Stimulated activated CD8-positive, alpha-beta memory T cell treated with anti-CD3 and anti-CD28 coated beads, Interleukin-7, amount 100 ng/mL, for 48 hours (primary cell): ENCODE data around the gene KRT34.
"Not testable (repeated sequence)": the region's sequence is repeated elsewhere in the genome, so short reads cannot be mapped to it uniquely, and the experiment has no call there.

Experiments used
- DNase-seq, 2 donors: peaks; one replicate each; pipeline ENCODE4 v3.0.0-alpha.2; 2020; ENCODE audit warnings: low read depth in 1 of 2; ENCODE audit errors: extremely low read depth in 1 of 2

KRT34 gene

DNA sequence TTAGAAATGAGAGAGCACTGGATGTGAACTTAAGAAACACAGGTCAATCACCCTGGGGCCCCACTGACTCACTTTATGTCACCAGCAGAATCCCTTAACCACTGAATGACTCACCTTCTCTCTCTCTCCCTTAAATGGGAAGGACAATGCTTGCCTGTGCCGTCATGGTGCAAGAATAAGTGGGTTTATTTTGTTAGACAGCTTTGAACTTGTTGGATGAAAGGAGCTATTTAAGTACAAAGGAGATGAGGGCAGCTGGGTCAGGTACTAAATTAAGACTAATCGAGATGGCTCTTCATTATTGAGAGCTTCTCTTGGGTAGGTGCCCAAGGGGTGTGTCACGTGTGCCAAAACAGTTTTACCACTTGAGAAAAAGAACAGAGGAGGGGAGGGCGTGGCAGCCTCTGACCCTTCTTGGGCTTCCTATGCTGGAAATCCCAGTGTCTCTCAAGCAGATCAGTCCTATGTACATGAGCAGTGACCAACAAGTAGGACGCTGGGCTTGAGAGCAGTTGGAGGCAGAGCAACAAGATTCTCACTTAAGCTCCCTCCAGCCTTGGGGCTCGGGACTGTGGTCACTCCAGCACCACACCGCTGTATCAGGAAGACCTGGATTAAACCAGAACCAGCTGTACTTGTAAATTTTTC is 22.0 kb upstream of the KRT34 start:
- peak; percentile 6 to 64 for DNase-seq

DNA sequence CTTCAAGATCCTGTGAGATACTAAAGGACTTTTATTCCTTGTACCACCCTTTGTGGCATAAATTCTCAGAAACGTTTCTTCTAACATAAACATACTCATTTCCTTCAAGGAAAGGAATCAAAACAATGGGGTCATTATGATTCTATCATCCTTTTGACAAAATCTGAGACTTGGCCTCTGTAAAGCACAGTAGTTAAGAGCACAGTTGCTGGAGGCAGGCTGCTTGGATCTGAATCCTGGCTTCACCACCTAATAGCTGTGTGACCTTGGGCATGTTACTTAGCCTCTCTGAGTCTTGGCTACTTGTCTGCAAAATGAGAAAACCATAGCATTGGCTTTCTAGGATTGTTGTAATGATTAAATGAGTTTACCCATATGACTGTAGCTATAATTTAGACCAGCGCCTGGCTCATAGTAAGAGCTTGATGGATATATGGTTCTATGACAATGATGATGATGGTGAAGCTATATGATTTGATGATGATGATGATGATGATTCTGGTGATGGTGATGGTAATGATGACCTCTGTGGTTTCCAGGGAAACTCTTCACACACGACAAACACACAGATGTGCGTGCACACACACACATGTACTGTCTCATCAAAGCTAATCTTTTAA is 21.4 kb upstream of the KRT34 start:
- DNase-seq = no peak

DNA sequence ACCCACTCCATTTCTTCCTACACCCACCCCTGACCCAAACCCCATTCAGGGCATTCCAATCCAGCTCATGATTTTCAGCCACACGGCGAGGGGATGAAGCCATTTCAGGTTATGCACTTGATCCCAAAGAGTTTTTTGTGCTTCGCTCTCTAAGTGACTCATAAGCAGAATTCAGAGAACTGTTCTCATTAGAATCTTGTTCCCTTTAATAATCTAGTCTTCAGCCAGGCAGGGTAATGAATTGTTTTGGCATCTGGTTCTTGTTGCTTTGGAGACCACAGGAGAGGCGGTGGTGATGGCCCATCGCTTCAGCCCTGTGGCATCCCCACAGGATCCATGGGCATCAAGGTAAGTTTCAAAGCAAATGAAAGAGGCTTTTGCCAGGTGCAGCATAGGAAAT is 20.1 kb upstream of the KRT34 start:
- no peak for DNase-seq

DNA sequence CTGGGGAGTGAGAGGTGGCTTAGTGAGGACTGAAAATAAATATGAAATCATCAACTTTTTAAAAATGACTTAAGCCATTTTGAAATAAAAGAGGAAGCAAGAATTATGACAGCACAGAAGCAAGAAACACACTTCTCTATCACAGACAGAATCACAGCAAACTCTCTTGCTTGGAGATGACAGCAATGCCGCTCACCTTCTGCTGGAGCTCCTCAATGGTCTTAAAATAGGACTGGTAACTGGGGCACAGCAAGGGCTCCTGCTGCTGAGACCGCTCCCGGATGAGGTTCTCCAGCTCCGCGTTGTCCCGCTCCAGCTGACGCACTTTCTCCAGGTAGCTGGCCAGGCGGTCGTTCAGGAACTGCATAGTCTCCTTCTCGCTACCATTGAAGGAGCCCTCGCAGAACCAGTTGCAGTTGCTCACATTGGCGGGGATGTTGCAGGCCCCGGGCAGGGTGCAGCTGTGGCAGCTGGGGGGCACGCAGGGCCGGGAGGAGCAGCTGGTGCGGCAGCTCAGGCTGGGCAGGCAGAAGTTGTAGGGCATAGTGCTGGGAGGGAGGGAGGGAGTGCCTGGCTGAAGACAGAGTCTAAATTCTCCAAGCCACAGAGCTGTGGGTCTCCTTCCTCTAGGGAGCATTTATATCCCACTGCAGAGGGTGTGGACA is 15.0 kb upstream of the KRT34 start, which contains the start of gene KRT31:
TSS of gene KRT31 (minus strand) at position 613 of the 665 bp plus-strand sequence. CDS start at position 544, 69 bp downstream.
- no peak for DNase-seq

DNA sequence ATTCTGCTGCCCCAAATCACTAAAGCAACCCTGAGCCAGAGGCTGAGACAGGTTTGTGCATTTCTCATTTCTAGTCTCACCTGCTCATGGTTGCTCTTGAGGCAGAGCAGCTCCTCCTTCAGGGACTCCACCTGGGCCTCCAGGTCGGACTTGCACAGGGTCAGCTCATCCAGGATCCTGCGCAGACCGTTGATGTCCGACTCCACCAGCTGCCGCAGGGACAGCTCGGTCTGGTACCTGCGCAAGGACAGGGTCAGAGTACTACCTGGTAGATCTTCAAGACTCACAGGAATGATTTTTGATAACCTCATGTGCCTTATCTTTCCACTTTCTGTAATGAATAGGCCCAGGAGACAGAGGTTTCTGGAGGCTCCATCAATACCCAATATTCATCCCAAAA is 14.2 kb upstream of the KRT34 start:
- DNase-seq = no peak

DNA sequence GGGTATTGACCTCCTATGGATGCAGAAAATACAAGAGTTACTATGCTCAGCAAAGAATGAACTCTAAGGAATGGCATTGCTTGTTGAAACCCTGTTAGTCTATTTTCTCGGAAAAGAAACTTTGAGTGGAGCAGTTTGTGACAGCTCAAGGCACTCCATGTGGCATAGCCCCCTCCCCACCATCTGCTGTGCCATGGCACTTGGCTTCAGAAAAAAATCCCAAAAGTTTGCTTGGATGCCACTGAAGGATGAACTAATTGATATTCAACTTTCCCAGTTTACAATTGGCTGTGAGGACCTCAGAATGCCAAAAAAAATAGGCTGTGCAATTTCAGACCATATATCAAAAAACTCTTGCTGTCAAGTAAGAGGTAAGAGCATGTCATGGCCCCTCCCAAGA is 13.5 kb upstream of the KRT34 start:
- DNase-seq = no peak

DNA sequence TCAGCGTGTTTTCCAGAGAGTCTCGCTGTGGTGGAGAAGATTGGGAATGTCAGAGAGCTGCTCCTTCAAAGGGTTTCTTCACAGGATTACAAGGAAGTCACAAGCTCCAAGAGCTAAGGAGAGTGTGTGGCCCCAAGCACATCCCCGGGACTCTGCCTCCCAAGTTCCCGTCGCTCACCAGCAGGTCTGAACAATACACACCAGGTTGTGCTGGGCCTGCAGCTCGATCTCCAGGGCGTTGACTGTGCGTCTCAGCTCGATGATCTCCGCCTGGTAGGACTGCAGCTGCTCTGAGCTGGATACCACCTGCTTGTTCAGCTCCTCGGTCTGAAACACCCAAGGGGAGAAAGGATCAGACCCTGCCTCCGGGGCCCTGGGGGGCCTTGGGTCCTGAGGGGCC is 12.9 kb upstream of the KRT34 start:
- DNase-seq = not testable (repeated sequence)

DNA sequence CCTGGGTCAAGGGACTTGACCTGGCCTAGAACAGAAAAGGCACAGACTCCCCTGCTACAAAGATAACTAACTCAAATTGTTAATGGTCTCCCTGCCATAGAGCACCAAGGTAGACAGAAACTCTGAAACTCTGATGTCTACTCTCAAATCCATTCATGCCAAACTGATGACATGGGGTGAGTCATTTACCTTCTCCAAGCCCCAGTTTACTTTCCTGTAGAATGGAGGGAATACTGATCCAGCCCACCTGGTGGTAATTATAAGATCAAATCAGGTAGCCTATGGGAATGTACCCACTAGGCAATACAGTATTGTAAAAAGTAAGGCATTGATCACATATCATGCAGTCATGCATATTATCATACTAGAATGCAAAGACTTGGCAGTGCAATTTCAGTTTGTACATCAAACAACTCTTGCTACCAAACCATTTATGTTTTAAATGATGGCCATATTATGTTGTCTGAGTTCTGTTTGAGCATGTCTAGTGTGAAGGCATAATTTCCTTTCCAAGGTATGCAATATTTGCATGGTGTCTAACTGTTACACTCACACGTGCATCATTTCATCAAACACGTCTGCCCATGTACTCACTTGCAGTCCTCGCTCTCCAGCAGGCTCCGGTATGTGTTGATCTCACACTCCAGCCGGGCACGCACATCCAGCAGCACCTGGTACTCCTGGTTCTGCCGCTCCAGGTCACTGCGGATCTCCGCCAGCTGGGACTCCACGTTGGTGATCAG is 12.3 kb upstream of the KRT34 start:
- no peak for DNase-seq

DNA sequence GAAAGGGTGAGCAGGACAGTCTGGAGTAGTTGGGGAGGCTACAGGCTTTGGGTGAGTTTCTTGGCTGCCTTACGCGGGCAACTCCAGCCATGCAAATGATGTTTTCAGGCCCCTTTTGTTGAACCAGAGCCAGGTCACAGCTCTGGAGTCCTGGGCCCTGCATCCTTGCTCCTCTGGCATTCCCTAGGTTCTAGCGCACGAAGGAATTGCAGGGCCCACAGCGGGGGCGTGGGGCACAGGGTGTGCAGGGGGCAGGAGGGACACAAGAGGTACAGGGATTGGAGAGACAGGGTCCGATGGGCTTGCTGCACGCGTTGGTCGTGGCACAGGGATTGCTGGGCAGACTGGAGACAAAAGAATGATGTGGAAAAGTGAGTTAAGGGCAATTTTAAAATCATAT is 11.7 kb upstream of the KRT34 start:
- DNase-seq = no peak

DNA sequence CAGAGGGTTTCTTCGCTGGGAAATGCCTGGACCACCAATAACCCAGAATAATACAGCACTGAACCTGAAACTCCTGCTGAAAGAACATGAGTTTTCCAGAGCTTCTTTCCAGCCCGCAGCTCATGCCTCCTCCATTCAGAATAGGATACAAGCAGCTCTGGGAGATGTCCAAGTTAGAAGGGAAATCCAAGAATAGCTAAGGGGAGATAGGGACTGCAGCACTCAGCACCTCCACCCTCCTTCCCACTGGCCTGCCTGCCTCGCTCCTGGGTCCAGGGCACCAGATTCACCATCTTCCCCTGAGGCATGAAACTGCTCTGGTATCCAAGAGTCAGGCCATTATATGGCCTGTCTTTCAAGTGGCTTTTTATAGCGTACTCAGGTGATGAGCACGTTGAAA is 11.2 kb upstream of the KRT34 start:
- DNase-seq = no peak

DNA sequence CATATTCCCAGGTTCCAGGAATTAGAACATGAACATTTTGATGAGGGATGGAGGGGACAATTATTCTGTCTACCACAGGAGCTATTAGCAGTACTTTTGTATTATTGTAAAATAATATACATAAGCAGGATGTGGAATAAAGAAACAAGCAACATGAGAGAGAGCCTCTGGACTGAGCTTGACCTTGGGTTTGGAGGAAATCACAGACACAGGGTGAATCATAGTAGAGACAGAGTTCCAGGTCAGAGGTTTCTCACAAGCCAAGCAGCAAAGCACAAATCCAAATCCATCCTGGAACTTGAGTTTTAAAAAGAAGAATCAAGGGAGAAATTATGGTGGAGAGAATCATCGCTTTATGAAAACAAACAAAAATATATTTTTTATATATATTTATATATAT is 10.2 kb upstream of the KRT34 start:
- no peak for DNase-seq

DNA sequence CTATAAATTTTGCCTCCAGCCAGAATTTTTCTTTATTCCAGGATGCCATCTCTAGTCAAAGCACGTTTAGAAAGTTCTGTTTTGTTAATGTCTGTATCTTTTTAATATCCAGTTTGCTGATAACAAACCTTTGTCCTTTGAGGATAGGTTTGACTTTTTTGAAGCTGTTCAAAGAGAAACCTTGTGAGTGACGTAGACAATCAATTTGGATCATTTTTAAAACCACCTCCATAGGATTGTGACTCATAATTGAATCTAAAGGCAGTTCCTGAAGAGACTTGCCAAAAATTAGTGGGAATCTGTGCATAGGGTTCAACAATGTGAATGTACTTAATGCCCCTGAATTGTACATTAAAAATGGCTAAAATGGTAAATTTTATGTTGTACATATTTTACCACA is 9.4 kb upstream of the KRT34 start:
- no peak for DNase-seq

DNA sequence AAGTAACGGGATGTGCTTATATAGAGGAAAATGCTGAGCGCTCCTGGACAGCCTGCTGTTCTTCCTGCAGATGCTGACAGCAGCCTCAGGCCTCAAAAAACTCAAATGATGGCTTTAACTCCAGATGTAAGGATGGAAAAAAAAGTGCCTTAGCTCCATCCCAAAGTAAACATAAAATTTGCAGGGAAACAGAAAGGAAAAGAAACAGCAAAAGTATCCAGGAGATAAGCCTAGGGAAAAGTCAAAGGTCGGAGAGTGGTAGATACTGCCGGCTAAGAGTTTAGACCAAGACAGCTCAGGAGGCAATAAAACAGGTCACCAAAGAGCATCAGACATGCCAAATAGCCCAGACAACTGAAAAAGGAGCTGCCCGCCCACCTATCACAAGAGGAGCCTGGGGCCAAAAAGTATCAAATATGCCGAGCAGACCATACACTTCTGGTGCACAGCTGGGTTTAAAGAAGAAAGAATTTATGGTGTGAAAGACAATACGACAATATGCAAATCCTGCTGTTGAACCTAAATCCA is 8.4 kb upstream of the KRT34 start:
- no peak for DNase-seq

DNA sequence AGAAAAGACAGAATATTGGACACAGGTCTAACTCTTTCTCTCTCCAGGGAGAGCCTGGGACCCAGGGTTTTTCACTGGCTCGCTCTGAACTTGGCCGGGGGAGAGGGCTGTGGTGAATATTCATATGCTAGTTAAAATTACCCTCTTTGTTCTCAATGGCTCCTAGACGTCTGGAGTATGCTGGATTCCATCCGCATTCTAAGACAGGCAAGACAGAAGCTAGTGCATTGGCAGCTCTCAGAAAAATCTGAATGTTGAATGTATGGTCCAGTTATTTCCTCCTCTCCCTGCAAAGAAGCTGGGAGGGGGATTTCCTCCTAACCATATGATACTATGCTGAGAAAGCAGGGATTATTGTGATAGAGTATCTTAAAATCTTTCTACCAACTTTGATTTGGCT is 5.6 kb upstream of the KRT34 start:
- no peak for DNase-seq

DNA sequence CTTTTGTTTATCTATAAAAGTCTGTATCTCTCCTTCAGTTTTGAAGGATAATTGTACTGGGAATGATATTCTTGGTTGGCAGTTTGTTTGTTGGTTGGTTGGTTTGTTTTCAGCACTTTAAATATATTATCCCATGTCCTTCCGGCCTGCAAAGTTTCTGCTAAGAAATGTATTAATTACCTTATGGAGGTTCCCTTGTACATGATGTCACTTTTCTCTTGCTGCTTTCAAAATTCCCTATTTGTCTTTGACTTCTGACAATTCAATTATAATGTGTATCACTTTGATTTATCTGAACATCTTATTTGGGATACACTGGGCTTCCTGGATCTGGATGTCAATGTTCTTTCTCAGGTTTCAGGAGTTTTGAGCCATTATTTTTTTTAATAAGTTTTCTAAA is 4.1 kb upstream of the KRT34 start:
- no peak for DNase-seq

DNA sequence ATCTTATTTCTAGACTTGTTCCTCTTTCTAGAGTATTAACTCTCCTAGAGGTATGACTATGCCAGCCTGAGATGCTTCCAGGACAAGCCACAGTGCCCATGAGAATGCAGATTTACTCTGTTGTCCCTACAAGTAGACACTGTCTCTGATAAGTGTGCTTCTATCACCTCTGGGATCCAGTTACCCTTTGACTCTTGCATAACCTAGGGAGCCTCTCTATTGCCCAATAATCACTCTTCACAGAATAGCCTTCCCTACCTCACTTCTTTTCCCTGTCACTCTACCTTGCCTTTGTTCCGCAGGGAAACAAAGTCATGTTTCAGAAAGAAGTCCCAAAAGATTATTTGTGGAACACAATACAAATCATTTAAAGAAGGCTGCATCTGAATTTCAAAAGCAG is 1.6 kb upstream of the KRT34 start:
- DNase-seq = no peak

DNA sequence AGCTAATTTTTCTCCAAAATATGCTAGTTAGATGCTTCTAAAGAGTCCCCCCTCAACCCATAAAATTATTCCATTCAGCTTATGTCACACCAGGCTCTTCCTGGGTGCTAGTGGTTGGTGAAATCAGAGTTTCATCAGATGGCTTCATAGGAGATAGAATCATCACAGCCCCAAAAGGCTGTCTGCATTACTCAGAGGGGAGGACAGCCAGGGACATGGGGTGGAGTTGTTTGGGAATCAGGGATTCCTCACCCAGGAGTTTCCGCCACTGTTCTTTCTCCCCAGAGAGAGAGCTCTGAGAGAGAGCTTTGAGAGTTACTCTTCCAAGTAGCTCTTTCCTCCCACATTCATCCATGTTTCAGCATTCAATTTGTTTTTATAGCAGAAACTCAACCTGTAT is 288 bp upstream of the KRT34 start:
- DNase-seq = no peak

DNA sequence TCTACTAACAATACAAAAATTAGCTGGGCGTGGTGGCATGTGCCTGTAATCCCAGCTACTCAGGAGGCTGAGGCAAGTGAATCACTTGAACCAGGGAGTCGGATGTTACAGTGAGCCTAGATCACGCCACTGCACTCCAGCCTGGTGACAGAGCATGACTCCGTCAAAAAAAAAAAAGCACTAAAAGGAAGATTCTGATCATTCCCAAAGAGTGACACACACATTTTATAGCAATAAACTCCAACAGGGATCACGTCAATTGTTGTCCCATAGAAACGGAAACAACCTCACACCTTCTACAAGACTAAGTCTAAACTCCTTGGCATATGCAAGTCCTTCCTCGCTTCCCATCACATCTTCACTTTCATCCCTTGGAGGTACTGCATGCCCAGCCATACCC is 2.0 kb downstream of the KRT34 start:
- not testable (repeated sequence) for DNase-seq

DNA sequence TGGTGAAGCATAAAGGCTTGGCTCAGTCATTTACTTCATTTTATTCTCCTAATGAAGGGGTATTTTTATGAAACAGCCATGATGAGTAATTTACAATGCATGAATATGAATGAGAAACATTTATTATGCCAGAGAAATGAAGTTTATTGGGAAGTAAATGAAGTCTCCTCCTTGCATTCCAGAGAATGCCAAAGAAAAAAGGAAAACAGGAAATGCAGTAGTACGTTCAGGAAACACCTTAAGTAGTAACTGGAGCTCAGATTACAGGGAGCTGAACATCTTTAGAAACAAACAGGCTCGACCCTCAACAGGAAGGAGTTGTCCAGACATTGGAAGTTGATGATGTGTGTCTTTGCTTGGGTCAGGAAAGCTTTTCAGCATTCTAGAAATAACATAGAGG is 4.6 kb downstream of the KRT34 start:
- no peak for DNase-seq

DNA sequence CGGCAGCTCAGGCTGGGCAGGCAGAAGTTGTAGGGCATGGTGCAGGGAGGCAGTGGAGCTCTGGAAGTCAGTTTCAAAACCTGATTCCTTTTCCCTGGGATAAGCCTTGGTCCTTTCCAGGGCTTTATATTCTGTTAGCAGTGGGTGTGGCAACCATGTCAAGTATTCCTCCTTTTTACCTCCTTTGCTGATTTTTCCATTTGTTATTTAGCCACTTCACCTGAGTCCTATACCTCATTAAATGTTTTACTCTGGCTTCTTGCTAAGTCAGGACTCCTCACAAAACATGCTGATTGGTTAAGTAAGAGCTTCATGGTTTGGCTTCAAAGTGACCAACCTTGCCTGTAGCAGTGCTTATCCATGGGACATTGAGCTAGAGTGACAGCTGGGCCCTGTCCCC is 12.4 kb downstream of the KRT34 start, which contains the start of gene KRT33B:
TSS of gene KRT33B (minus strand) at position 101 of the 400 bp plus-strand sequence. CDS start at position 38, 63 bp downstream.
- DNase-seq = no peak

DNA sequence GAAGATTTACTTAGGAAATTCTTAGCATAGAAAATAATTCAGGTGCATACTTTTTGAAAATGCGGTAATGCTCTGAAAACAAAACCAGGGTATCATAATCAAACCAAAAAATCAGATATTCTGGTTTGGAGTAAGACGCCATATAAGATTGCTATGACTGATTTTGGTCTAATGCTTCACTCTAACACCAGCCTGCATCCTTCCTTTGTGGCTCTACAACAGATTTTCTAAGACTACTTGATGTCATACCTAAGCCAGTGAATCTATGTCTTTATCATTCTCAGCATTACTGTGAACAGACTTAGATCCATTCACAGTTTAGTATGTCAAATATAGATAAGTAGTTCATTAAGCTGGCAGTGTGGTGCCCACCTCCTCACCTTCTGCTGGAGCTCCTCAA is 13.1 kb downstream of the KRT34 start:
- DNase-seq = no peak
